GM06990 (cell line): Measurements from ENCODE around the gene RNF31.

Source experiments
- DNase-seq: peaks from one replicate; pipeline ENCODE4 v3.0.0-alpha.2; 2011; ENCODE audit not compliant: insufficient read length; ENCODE audit errors: extremely low read depth
- H3K27me3 ChIP-seq: replicated peaks from 2 replicates; pipeline ENCODE4 v1.6.0; 2011; ENCODE audit warnings: low read length; ENCODE audit not compliant: control insufficient read depth, insufficient read depth
- H3K36me3 ChIP-seq: 2 replicates; pipeline ENCODE4 v1.5.1; 2011; ENCODE audit warnings: low read length; ENCODE audit not compliant: control insufficient read depth, insufficient read depth
- H3K4me3 ChIP-seq: replicated peaks from 2 replicates; pipeline ENCODE4 v1.5.1; 2011; ENCODE audit warnings: low read depth, mild to moderate bottlenecking, control low read depth, low read length
- CTCF ChIP-seq: IDR thresholded peaks from 2 replicates; pipeline ENCODE4 v1.5.1; 2011; ENCODE audit warnings: low read length, control low read depth, mild to moderate bottlenecking, inconsistent platforms; ENCODE audit not compliant: insufficient read depth, poor library complexity, severe bottlenecking

RNF31 gene

GRCh38 chr14:24145219-24145618 is 2.1 kb upstream of the RNF31 start:
- no peak for TF ChIP-seq CTCF
- Histone ChIP-seq H3K36me3 (peaks cover 20% of the 10 kb centered on the region), H3K27me3 (no peaks in the 10 kb centered on the region), H3K4me3 (peak overlapping the region; percentile 100)
- DNase-seq, result no peak

GRCh38 chr14:24145690-24146452 is 1.4 kb upstream of the RNF31 start:
- TF ChIP-seq CTCF, result no peak
- Histone ChIP-seq H3K36me3 (peaks cover 26% of the 10 kb centered on the region), H3K4me3 (peak overlapping the region; percentile 100), H3K27me3 (no peaks in the 10 kb centered on the region)
- DNase-seq, result no peak

- Histone ChIP-seq H3K4me3 (peak within 1 kb of the TSS; percentile 100), H3K27me3 (no peaks in the 10 kb centered on the region), H3K36me3 (peaks cover 32% of the 10 kb centered on the region)
- TF ChIP-seq CTCF, result no peak
- DNase-seq, result peak; percentile 95
Observed at GRCh38 chr14:24146453-24146977, 783 bp upstream of the RNF31 start, which contains the start of gene PSME2. Gene PSME2 (minus strand): TSS chr14:24146610. CDS start chr14:24146581, 29 bp downstream.

GRCh38 chr14:24147761-24148428 is 597 bp downstream of the RNF31 start:
- Histone ChIP-seq H3K4me3 (peak overlapping the region; percentile 100), H3K36me3 (peaks cover 39% of the 10 kb centered on the region), H3K27me3 (no peaks in the 10 kb centered on the region)
- DNase-seq, result no peak
- TF ChIP-seq CTCF, result no peak

GRCh38 chr14:24149302-24149969 is 2.1 kb downstream of the RNF31 start:
- H3K4me3 ChIP-seq, result no peak overlapping the region
- H3K27me3 ChIP-seq, result no peaks in the 10 kb centered on the region
- H3K36me3 ChIP-seq, result peaks cover 31% of the 10 kb centered on the region
- DNase-seq, result no peak
- TF ChIP-seq CTCF, result no peak
